ENCODE measurements around the gene PFN1. TPM values are rescaled to one million over a fixed set of nuclear protein-coding genes. Genes with fewer than 3 reads are reported as not detected.

PFN1 gene
- total and polyA plus RNA-seq, 9 of the 15 experiments (the other 6 are each of a cell fraction or from before 2014, with no cell fraction given), result 60.5 to 1,479 (median 456) TPM

DNA sequence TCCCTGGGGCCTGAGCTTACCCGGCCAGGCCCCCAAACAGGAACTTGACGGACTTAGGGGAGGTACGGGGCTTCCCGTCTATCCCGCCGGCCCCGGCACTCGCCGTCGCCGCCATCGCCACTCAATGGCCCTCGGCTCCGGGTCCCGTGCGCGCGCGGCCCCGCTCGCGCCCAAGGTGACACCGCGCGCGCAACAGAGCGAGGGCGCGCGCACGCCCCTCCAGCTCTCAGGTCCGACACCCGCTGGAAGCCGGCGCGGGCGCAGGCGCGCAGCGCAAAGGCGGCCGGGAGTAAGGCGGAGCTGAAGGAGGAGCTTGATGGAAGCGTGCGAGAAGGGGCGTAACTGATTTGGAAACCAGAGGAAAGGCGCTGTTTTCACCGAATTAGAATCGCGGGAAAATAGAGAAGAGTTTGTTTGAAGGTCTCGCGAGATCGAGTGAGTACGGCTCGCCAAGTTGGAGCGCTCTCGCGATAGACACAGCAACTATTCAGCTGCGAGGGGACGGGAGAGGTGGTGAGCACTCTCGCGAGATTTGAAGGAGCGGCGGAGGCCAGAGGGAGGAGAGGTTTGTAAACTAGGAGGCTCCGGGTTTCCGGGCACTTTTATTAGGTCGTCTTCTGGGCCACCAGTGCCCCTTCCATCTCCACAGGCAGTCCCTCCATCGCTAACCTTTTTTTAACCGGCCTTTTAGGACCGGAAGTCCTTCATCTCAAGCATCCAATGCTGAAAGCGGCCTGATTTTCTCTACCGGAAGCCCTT, 8.4 kb downstream of the PFN1 start, which contains the start of the genes RNF167 and SLC25A11 (continued):
- TF ChIP-seq, protein P1, sequence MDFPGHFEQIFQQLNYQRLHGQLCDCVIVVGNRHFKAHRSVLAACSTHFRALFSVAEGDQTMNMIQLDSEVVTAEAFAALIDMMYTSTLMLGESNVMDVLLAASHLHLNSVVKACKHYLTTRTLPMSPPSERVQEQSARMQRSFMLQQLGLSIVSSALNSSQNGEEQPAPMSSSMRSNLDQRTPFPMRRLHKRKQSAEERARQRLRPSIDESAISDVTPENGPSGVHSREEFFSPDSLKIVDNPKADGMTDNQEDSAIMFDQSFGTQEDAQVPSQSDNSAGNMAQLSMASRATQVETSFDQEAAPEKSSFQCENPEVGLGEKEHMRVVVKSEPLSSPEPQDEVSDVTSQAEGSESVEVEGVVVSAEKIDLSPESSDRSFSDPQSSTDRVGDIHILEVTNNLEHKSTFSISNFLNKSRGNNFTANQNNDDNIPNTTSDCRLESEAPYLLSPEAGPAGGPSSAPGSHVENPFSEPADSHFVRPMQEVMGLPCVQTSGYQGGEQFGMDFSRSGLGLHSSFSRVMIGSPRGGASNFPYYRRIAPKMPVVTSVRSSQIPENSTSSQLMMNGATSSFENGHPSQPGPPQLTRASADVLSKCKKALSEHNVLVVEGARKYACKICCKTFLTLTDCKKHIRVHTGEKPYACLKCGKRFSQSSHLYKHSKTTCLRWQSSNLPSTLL (IDR thresholded peaks at IDR 0.05), result no peak
- TF ChIP-seq, protein P2, sequence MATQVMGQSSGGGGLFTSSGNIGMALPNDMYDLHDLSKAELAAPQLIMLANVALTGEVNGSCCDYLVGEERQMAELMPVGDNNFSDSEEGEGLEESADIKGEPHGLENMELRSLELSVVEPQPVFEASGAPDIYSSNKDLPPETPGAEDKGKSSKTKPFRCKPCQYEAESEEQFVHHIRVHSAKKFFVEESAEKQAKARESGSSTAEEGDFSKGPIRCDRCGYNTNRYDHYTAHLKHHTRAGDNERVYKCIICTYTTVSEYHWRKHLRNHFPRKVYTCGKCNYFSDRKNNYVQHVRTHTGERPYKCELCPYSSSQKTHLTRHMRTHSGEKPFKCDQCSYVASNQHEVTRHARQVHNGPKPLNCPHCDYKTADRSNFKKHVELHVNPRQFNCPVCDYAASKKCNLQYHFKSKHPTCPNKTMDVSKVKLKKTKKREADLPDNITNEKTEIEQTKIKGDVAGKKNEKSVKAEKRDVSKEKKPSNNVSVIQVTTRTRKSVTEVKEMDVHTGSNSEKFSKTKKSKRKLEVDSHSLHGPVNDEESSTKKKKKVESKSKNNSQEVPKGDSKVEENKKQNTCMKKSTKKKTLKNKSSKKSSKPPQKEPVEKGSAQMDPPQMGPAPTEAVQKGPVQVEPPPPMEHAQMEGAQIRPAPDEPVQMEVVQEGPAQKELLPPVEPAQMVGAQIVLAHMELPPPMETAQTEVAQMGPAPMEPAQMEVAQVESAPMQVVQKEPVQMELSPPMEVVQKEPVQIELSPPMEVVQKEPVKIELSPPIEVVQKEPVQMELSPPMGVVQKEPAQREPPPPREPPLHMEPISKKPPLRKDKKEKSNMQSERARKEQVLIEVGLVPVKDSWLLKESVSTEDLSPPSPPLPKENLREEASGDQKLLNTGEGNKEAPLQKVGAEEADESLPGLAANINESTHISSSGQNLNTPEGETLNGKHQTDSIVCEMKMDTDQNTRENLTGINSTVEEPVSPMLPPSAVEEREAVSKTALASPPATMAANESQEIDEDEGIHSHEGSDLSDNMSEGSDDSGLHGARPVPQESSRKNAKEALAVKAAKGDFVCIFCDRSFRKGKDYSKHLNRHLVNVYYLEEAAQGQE (IDR thresholded peaks at IDR 0.05; ENCODE audit: borderline replicate concordance), result no peak
- TF ChIP-seq, protein P2 (CRISPR knock-in tag; IDR thresholded peaks at IDR 0.05; ENCODE audit: low read depth), result no peak
- TF ChIP-seq, protein P3, sequence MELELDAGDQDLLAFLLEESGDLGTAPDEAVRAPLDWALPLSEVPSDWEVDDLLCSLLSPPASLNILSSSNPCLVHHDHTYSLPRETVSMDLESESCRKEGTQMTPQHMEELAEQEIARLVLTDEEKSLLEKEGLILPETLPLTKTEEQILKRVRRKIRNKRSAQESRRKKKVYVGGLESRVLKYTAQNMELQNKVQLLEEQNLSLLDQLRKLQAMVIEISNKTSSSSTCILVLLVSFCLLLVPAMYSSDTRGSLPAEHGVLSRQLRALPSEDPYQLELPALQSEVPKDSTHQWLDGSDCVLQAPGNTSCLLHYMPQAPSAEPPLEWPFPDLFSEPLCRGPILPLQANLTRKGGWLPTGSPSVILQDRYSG (tag; conservative IDR thresholded peaks at IDR 0.05; ENCODE audit: low read depth), result no peak
- TF ChIP-seq, protein P4, sequence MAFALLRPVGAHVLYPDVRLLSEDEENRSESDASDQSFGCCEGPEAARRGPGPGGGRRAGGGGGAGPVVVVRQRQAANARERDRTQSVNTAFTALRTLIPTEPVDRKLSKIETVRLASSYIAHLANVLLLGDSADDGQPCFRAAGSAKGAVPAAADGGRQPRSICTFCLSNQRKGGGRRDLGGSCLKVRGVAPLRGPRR (CRISPR knock-in tag; IDR thresholded peaks at IDR 0.05), result no peak
- TF ChIP-seq RBM25 (IDR thresholded peaks at IDR 0.05; ENCODE audit: low read depth, low read length, severe bottlenecking), result peak; percentile 95
- TF ChIP-seq ZSCAN29 (IDR thresholded peaks at IDR 0.05), result no peak
- TF ChIP-seq, protein P5, sequence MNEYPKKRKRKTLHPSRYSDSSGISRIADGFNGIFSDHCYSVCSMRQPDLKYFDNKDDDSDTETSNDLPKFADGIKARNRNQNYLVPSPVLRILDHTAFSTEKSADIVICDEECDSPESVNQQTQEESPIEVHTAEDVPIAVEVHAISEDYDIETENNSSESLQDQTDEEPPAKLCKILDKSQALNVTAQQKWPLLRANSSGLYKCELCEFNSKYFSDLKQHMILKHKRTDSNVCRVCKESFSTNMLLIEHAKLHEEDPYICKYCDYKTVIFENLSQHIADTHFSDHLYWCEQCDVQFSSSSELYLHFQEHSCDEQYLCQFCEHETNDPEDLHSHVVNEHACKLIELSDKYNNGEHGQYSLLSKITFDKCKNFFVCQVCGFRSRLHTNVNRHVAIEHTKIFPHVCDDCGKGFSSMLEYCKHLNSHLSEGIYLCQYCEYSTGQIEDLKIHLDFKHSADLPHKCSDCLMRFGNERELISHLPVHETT (CRISPR knock-in tag; conservative IDR thresholded peaks at IDR 0.05 in 1 of 2, IDR thresholded peaks at IDR 0.05 in 1 of 2), result peak in 1 of 2 experiments; percentile 87; a peak in 2 of 4 replicates
- TF ChIP-seq, protein P6, sequence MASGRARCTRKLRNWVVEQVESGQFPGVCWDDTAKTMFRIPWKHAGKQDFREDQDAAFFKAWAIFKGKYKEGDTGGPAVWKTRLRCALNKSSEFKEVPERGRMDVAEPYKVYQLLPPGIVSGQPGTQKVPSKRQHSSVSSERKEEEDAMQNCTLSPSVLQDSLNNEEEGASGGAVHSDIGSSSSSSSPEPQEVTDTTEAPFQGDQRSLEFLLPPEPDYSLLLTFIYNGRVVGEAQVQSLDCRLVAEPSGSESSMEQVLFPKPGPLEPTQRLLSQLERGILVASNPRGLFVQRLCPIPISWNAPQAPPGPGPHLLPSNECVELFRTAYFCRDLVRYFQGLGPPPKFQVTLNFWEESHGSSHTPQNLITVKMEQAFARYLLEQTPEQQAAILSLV (tag; IDR thresholded peaks at IDR 0.05), result no peak
- TF ChIP-seq, protein P7, sequence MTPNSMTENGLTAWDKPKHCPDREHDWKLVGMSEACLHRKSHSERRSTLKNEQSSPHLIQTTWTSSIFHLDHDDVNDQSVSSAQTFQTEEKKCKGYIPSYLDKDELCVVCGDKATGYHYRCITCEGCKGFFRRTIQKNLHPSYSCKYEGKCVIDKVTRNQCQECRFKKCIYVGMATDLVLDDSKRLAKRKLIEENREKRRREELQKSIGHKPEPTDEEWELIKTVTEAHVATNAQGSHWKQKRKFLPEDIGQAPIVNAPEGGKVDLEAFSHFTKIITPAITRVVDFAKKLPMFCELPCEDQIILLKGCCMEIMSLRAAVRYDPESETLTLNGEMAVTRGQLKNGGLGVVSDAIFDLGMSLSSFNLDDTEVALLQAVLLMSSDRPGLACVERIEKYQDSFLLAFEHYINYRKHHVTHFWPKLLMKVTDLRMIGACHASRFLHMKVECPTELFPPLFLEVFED (CRISPR knock-in tag; conservative IDR thresholded peaks at IDR 0.05), result no peak
